Measurements from ENCODE around the gene SLC28A1. TPM values are rescaled to one million over a fixed set of nuclear protein-coding genes. Genes with fewer than 3 reads are reported as not detected.

The SLC28A1 gene
- polyA plus RNA-seq, 1 donor (not counting 4 experiments of a cell fraction or from before 2014, with no cell fraction given): not detected

DNA sequence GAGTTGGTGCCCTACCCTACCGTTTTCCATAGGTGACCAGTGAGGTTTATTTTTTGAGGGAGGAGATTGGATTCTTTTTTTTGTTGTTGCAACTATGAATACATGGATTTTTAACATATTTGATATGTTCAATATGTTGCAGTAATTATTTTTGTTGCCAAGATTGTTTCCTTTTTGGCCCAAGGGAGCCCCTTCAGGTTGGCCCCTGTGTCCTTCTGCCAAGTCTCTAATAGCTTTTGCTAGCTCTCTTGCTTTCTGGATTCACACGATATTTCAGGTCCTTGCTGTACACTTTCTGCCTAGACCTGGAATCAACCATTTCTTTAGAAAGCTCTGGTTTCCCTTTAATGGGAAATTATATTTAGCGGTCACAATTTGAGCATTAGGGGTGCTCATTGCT is 22.7 kb upstream of the SLC28A1 start:
- no peak overlapping the region for H3K27ac ChIP-seq (ENCODE audit: control insufficient read depth, insufficient read depth, low read length)
- dilution Hi-C loops (cut with MboI; ENCODE audit: extremely low pct_ligation_motif_present, low sequenced_read_pairs): no loop called here

DNA sequence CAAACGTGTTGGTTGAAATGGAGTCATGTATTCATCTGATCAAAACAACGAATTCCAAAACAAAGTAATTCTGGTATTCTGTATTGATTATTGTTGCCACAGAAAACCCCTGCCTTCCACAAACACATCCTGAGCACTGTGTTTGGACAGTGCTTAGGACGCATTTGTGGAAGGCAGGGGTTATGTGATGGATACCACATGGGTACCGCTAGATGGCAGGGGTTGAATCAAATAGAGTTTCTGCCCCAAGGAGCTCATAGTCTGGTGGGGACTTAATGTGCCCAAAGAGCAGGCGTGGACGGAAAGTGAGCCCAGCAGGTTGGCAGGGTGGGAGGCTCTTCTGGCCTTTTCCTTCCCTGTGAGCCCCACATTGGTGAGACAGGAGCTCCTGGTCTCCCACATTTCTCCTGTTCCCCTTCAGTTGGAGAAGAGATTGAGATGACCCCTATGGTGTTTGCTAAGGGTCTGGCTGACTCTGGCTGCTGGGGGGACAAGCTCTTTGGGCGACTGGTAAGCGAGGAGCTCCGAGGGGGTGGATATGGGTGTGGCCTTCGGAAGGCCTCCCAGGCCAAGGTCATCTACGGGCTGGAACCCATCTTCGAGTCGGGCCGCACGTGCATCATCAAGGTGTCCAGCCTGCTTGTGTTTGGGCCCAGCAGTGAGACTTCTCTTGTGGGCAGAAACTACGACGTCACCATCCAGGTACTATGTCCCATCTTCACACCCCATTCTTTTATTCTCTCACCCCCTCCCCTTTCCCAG is 22.1 kb upstream of the SLC28A1 start:
- DNase-seq (ENCODE audit: low read depth, low spot score) (no peak), FAIRE-seq (no peak)
- H3K9me1 ChIP-seq (ENCODE audit: control insufficient read depth, extremely low read depth, insufficient read depth, low read length): peaks cover 2% of the 10 kb centered on the region
- no peak overlapping the region for H3K4me3 ChIP-seq (ENCODE audit: control insufficient read depth in 2 of 3, extremely low read depth in 1 of 3, insufficient read depth in 2 of 3, low read depth in 1 of 3, low read length in 3 of 3)
- H3K4me1 ChIP-seq (ENCODE audit: control insufficient read depth, extremely low read depth, insufficient read depth, low read length): peaks cover 19% of the 10 kb centered on the region
- H3K27me3 ChIP-seq (ENCODE audit: control insufficient read depth, extremely low read depth, insufficient read depth, low read length): no peaks in the 10 kb centered on the region
- no peak overlapping the region for H3K27ac ChIP-seq (ENCODE audit: control insufficient read depth, insufficient read depth, low read length)
- no peaks in the 10 kb centered on the region for H4K20me1 ChIP-seq (ENCODE audit: control insufficient read depth, extremely low read depth, insufficient read depth, low read length)
- H2AFZ ChIP-seq (ENCODE audit: control insufficient read depth, low read length): no peak overlapping the region
- TF ChIP-seq, protein P1, sequence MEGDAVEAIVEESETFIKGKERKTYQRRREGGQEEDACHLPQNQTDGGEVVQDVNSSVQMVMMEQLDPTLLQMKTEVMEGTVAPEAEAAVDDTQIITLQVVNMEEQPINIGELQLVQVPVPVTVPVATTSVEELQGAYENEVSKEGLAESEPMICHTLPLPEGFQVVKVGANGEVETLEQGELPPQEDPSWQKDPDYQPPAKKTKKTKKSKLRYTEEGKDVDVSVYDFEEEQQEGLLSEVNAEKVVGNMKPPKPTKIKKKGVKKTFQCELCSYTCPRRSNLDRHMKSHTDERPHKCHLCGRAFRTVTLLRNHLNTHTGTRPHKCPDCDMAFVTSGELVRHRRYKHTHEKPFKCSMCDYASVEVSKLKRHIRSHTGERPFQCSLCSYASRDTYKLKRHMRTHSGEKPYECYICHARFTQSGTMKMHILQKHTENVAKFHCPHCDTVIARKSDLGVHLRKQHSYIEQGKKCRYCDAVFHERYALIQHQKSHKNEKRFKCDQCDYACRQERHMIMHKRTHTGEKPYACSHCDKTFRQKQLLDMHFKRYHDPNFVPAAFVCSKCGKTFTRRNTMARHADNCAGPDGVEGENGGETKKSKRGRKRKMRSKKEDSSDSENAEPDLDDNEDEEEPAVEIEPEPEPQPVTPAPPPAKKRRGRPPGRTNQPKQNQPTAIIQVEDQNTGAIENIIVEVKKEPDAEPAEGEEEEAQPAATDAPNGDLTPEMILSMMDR (optimal IDR thresholded peaks at IDR 0.05 in 1 of 3, IDR thresholded peaks at IDR 0.05 in 1 of 3, conservative IDR thresholded peaks at IDR 0.05 in 1 of 3; ENCODE audit: extremely low read depth in 1 of 3, insufficient read depth in 2 of 3, low read length in 3 of 3): no peak
- no peak for TF ChIP-seq EZH2 (IDR thresholded peaks at IDR 0.05; ENCODE audit: low read length)
- H3K4me2 ChIP-seq (ENCODE audit: control insufficient read depth, extremely low read depth, insufficient read depth, low read depth, low read length): no peak overlapping the region
- dilution Hi-C loops (cut with MboI; ENCODE audit: extremely low pct_ligation_motif_present, low sequenced_read_pairs): no loop called here
- H3K36me3 ChIP-seq (ENCODE audit: control insufficient read depth in 2 of 2, extremely low read depth in 1 of 2, insufficient read depth in 2 of 2, low read length in 2 of 2): no peaks in the 10 kb centered on the region
- no peak overlapping the region for H3K9ac ChIP-seq (ENCODE audit: control insufficient read depth, extremely low read depth, insufficient read depth, low read length)
- no peaks in the 10 kb centered on the region for H3K9me3 ChIP-seq (ENCODE audit: control insufficient read depth, low read depth, low read length)
- H3K79me2 ChIP-seq (ENCODE audit: control insufficient read depth, insufficient read depth, low read length): no peaks in the 10 kb centered on the region

More for the DNA sequence above, 22.7 kb upstream of the SLC28A1 start:
- Histone ChIP-seq H3K36me3 (ENCODE audit: control insufficient read depth in 2 of 2, extremely low read depth in 1 of 2, insufficient read depth in 2 of 2, low read length in 2 of 2) (no peaks in the 10 kb centered on the region), H3K27me3 (ENCODE audit: control insufficient read depth, extremely low read depth, insufficient read depth, low read length) (no peaks in the 10 kb centered on the region), H3K4me2 (ENCODE audit: control insufficient read depth, extremely low read depth, insufficient read depth, low read depth, low read length) (no peak overlapping the region), H2AFZ (ENCODE audit: control insufficient read depth, low read length) (no peak overlapping the region), H3K9ac (ENCODE audit: control insufficient read depth, extremely low read depth, insufficient read depth, low read length) (no peak overlapping the region), H3K79me2 (ENCODE audit: control insufficient read depth, insufficient read depth, low read length) (no peaks in the 10 kb centered on the region), H4K20me1 (ENCODE audit: control insufficient read depth, extremely low read depth, insufficient read depth, low read length) (no peaks in the 10 kb centered on the region), H3K4me1 (ENCODE audit: control insufficient read depth, extremely low read depth, insufficient read depth, low read length) (peaks cover 19% of the 10 kb centered on the region), H3K9me3 (ENCODE audit: control insufficient read depth, low read depth, low read length) (no peaks in the 10 kb centered on the region), H3K9me1 (ENCODE audit: control insufficient read depth, extremely low read depth, insufficient read depth, low read length) (peaks cover 2% of the 10 kb centered on the region), H3K4me3 (ENCODE audit: control insufficient read depth in 2 of 3, extremely low read depth in 1 of 3, insufficient read depth in 2 of 3, low read depth in 1 of 3, low read length in 3 of 3) (no peak overlapping the region)
- no peak for TF ChIP-seq EZH2 (IDR thresholded peaks at IDR 0.05; ENCODE audit: low read length)
- TF ChIP-seq, protein P1 (optimal IDR thresholded peaks at IDR 0.05 in 1 of 3, IDR thresholded peaks at IDR 0.05 in 1 of 3, conservative IDR thresholded peaks at IDR 0.05 in 1 of 3; ENCODE audit: extremely low read depth in 1 of 3, insufficient read depth in 2 of 3, low read length in 3 of 3): no peak
- DNase-seq (ENCODE audit: low read depth, low spot score): no peak
- no peak for FAIRE-seq

Data from keratinocyte (primary cell).